H1 (cell line): ENCODE measurements around the gene SRF. TPM values are rescaled to one million over a fixed set of nuclear protein-coding genes. Genes with fewer than 3 reads are reported as not detected.

Experiments used
- CTCF ChIA-PET: fragments of 300-600 bp; sonication (Branson Sonifier 250); formaldehyde crosslinking; loops from one replicate; lab custom pipeline; 2021; ENCODE audit not compliant: partially characterized antibody; lab: Charles Lee
- POLR2A ChIA-PET: fragments of 300-600 bp; sonication (Branson Sonifier 250); formaldehyde crosslinking; loops from one replicate; lab custom pipeline; 2021; ENCODE audit warnings: inconsistent platforms; ENCODE audit not compliant: partially characterized antibody; lab: Charles Lee
- DNase-seq, 2 experiments: peaks; one replicate each; pipeline versions ENCODE4 v3.0.0 to v3.0.0-alpha.2; 2010 to 2022; ENCODE audit warnings: low spot score in 2 of 2, low read depth in 1 of 2, mixed read lengths in 1 of 2
- FAIRE-seq: peaks from 2 replicates; lab custom pipeline; 2011; peaks lifted over from hg19 to GRCh38; lab: Jason Lieb, UNC
- H2AFZ ChIP-seq: 2 replicates; pipeline ENCODE4 v1.8.1; 2012; ENCODE audit warnings: low read length, inconsistent platforms
- H2AK5ac ChIP-seq: 2 replicates; pipeline ENCODE4 v1.6.1; 2013; ENCODE audit warnings: low read depth, low read length
- H2BK120ac ChIP-seq: replicated peaks from 2 replicates; pipeline ENCODE3; 2013; ENCODE audit warnings: low read depth, low read length, inconsistent platforms
- H2BK12ac ChIP-seq: 2 replicates; pipeline ENCODE4 v1.6.1; 2013; ENCODE audit warnings: low read depth, low read length
- H2BK15ac ChIP-seq: 2 replicates; pipeline ENCODE4 v1.6.1; 2013; ENCODE audit warnings: low read length
- H2BK20ac ChIP-seq: 2 replicates; pipeline ENCODE4 v1.6.1; 2013; ENCODE audit warnings: low read length
- H2BK5ac ChIP-seq: 2 replicates; pipeline ENCODE4 v1.6.1; 2013; ENCODE audit warnings: low read depth, low read length
- H3K14ac ChIP-seq: 2 replicates; pipeline ENCODE4 v1.6.1; 2013; ENCODE audit warnings: inconsistent platforms; ENCODE audit not compliant: insufficient read length
- H3K18ac ChIP-seq: 2 replicates; pipeline ENCODE4 v1.6.1; 2013; ENCODE audit warnings: low read length; ENCODE audit errors: extremely low read depth
- H3K23ac ChIP-seq: 2 replicates; pipeline ENCODE4 v1.6.1; 2013; ENCODE audit warnings: inconsistent platforms; ENCODE audit not compliant: insufficient read length
- H3K23me2 ChIP-seq: 2 replicates; pipeline ENCODE4 v1.6.1; 2013; ENCODE audit warnings: low read depth, low read length
- H3K27ac ChIP-seq: 2 replicates; pipeline ENCODE4 v1.6.1; 2011; ENCODE audit warnings: low read depth, low read length, inconsistent platforms
- H3K27me3 ChIP-seq, 4 experiments: replicated peaks in 1 of 4; 1 replicate in 1 of 4; 2 replicates in 3 of 4; pipeline versions ENCODE4 v1.6.1 to v1.8.1; 2011 to 2013; ENCODE audit warnings: low read length in 3 of 4, mild to moderate bottlenecking in 3 of 4, inconsistent platforms in 2 of 4, mixed read lengths in 2 of 4, moderate library complexity in 1 of 4; ENCODE audit not compliant: control insufficient read depth in 3 of 4, insufficient read depth in 3 of 4; ENCODE audit errors: extremely low read depth in 1 of 4
- H3K36me3 ChIP-seq, 4 experiments: 2 replicates each; pipeline versions ENCODE4 v1.6.1 to v1.8.1; 2011 to 2013; ENCODE audit warnings: mild to moderate bottlenecking in 4 of 4, low read length in 3 of 4, moderate library complexity in 2 of 4, control low read depth in 1 of 4, inconsistent platforms in 1 of 4; ENCODE audit not compliant: insufficient read depth in 4 of 4, control insufficient read depth in 2 of 4
- H3K4ac ChIP-seq: replicated peaks from 2 replicates; pipeline ENCODE3; 2013; ENCODE audit warnings: low read length, low read depth, mixed read lengths, inconsistent platforms; ENCODE audit not compliant: insufficient read length
- H3K4me1 ChIP-seq, 4 experiments: replicated peaks in 1 of 4; 1 replicate in 1 of 4; 2 replicates in 3 of 4; pipeline versions ENCODE4 v1.6.1 to v1.8.1; 2011 to 2013; ENCODE audit warnings: low read length in 3 of 4, inconsistent platforms in 2 of 4, mixed read lengths in 1 of 4; ENCODE audit not compliant: insufficient read depth in 4 of 4, control insufficient read depth in 3 of 4
- H3K4me2 ChIP-seq, 2 experiments: 2 replicates each; pipeline versions ENCODE4 v1.6.1 to v1.8.1; 2011 to 2013; ENCODE audit warnings: low read depth in 2 of 2, low read length in 2 of 2, control low read depth in 1 of 2, inconsistent platforms in 1 of 2, mild to moderate bottlenecking in 1 of 2; ENCODE audit not compliant: insufficient read depth in 1 of 2
- H3K4me3 ChIP-seq, 4 experiments: fragments of 200-600, 300-600 bp in 1 of 4; sonication (generic), shearing (Covaris generic), sonication (Bioruptor Twin) in 1 of 4; 2 replicates each; pipeline versions ENCODE4 v1.5.1 to v1.8.1; 2011 to 2016; ENCODE audit warnings: low read length in 4 of 4, low read depth in 3 of 4, control low read depth in 2 of 4, inconsistent platforms in 2 of 4, mild to moderate bottlenecking in 2 of 4, mixed read lengths in 1 of 4, moderate library complexity in 1 of 4; ENCODE audit not compliant: insufficient read depth in 2 of 4; ENCODE audit errors: extremely low read depth in 1 of 4
- H3K56ac ChIP-seq: replicated peaks from 2 replicates; pipeline ENCODE3; 2013; ENCODE audit warnings: low read depth, mild to moderate bottlenecking, mixed read lengths, low read length, inconsistent platforms; ENCODE audit not compliant: insufficient read length
- H3K79me1 ChIP-seq: 2 replicates; pipeline ENCODE4 v1.6.1; 2013; ENCODE audit warnings: low read depth, low read length, control low read depth
- H3K79me2 ChIP-seq, 2 experiments: 2 replicates each; pipeline versions ENCODE4 v1.6.1 to v1.8.1; 2012 to 2013; ENCODE audit warnings: low read length in 2 of 2, mild to moderate bottlenecking in 2 of 2, inconsistent platforms in 1 of 2; ENCODE audit not compliant: insufficient read depth in 2 of 2, control insufficient read depth in 1 of 2
- H3K9ac ChIP-seq, 4 experiments: replicated peaks in 1 of 4; 1 replicate in 1 of 4; 2 replicates in 3 of 4; pipeline versions ENCODE4 v1.6.1 to v1.8.1; 2011 to 2013; ENCODE audit warnings: low read depth in 3 of 4, low read length in 3 of 4, control low read depth in 2 of 4, mild to moderate bottlenecking in 2 of 4, moderate library complexity in 2 of 4, inconsistent platforms in 1 of 4; ENCODE audit errors: extremely low read depth in 1 of 4
- H3K9me3 ChIP-seq, 2 experiments: 2 replicates each; pipeline versions ENCODE4 v1.6.1 to v1.8.1; 2012 to 2013; ENCODE audit warnings: mild to moderate bottlenecking in 2 of 2, moderate library complexity in 2 of 2, control low read depth in 1 of 2, inconsistent platforms in 1 of 2, low read depth in 1 of 2, low read length in 1 of 2, mixed read lengths in 1 of 2; ENCODE audit not compliant: insufficient read depth in 2 of 2
- H4K20me1 ChIP-seq, 2 experiments: replicated peaks in 1 of 2; 2 replicates each; pipeline versions ENCODE3 to v1.8.1; 2011 to 2013; ENCODE audit warnings: inconsistent platforms in 2 of 2, low read length in 2 of 2, mild to moderate bottlenecking in 1 of 2; ENCODE audit not compliant: insufficient read depth in 2 of 2, control insufficient read depth in 1 of 2
- H4K5ac ChIP-seq: 2 replicates; pipeline ENCODE4 v1.6.1; 2013; ENCODE audit warnings: low read length, low read depth, mixed read lengths, inconsistent platforms; ENCODE audit not compliant: insufficient read length
- H4K8ac ChIP-seq: 2 replicates; pipeline ENCODE4 v1.8.0; 2013; ENCODE audit warnings: mild to moderate bottlenecking, moderate library complexity, low read length, inconsistent platforms; ENCODE audit not compliant: insufficient read depth; ENCODE audit errors: extremely low read depth
- H4K91ac ChIP-seq: replicated peaks from 2 replicates; pipeline ENCODE3; 2013; ENCODE audit warnings: low read length, mixed read lengths, inconsistent platforms; ENCODE audit not compliant: insufficient read length
- ATF2 ChIP-seq: IDR thresholded peaks from 2 replicates; pipeline ENCODE4 v1.6.1; 2012; ENCODE audit warnings: low read length, inconsistent platforms
- CHD1 ChIP-seq: IDR thresholded peaks from 2 replicates; pipeline ENCODE4 v1.6.1; 2012; ENCODE audit warnings: low read depth, low read length, improper control_type of control experiment
- E2F6 ChIP-seq: IDR thresholded peaks from 2 replicates; pipeline ENCODE4 v1.6.1; 2012; ENCODE audit warnings: inconsistent platforms
- EGR1 ChIP-seq: IDR thresholded peaks from 2 replicates; pipeline ENCODE4 v1.6.1; 2011; ENCODE audit warnings: low read depth, low read length, borderline replicate concordance
- PHF8 ChIP-seq: fragments of 200-600 bp; sonication (generic); conservative IDR thresholded peaks from 2 replicates; pipeline ENCODE4 v1.7.1; 2012; ENCODE audit warnings: low read depth, mild to moderate bottlenecking, inconsistent platforms, low read length, moderate library complexity
- RFX5 ChIP-seq: IDR thresholded peaks from 2 replicates; pipeline ENCODE4 v1.6.1; 2011; ENCODE audit warnings: low read depth, low read length, improper control_type of control experiment, borderline replicate concordance
- SIRT6 ChIP-seq: IDR thresholded peaks from one replicate; pipeline ENCODE4 v1.7.1; 2012; ENCODE audit warnings: low read length, inconsistent platforms
- SIX5 ChIP-seq: IDR thresholded peaks from 2 replicates; pipeline ENCODE4 v1.6.1; 2011; ENCODE audit warnings: mild to moderate bottlenecking, low read depth, low read length
- SP4 ChIP-seq: IDR thresholded peaks from 2 replicates; pipeline ENCODE4 v1.6.1; 2012; ENCODE audit warnings: low read length, inconsistent platforms
- TBP ChIP-seq: IDR thresholded peaks from 2 replicates; pipeline ENCODE4 v1.6.1; 2011; ENCODE audit warnings: low read depth, low read length, improper control_type of control experiment
- YY1 ChIP-seq: IDR thresholded peaks from 2 replicates; pipeline ENCODE4 v1.6.1; 2011; ENCODE audit warnings: low read depth, mild to moderate bottlenecking, low read length
- WGBS, 2 experiments: shearing (Covaris generic) in 1 of 2; methylation state at CpG; one replicate each; pipeline versions ENCODE4 v1.1.6 to v1.1.7; 2013 to 2015; ENCODE audit warnings: low lambda C conversion rate in 2 of 2, mixed read lengths in 2 of 2, inconsistent platforms in 1 of 2, low coverage in 1 of 2, missing lambda C conversion rate in 1 of 2; ENCODE audit not compliant: insufficient replicate concordance in 2 of 2, insufficient coverage in 1 of 2, insufficient read length in 1 of 2; ENCODE audit errors: extremely low coverage in 1 of 2, missing lambda C conversion rate in 1 of 2; 5-methylcytosine and 5-hydroxymethylcytosine counted together
- polyA plus RNA-seq, 7 experiments: library from polyadenylated mRNA; depleted of rRNA in 3 of 7; stranded (reverse) in 5 of 7; unstranded in 2 of 7; fragments of >200 nt in 5 of 7; fragments of 200-250 nt in 2 of 7; gene quantifications; 1 replicate in 5 of 7; 2 replicates in 1 of 7; 4 replicates in 1 of 7; pipeline versions ENCODE4 v1.2.1 to v1.2.3, GENCODE V29; 2011 to 2013; ENCODE audit warnings: missing spikeins in 2 of 7, mixed read lengths in 2 of 7
- total RNA-seq: library from RNA; stranded (reverse); fragmentation: NEBNext Ultra II Directional; extraction: Animal tissue kit (Norgen Biotek cat#: 25700); gene quantifications from 2 replicates; pipeline ENCODE4 v1.2.1, GENCODE V29; 2021

Gene SRF
- total and polyA plus RNA-seq, 2 of the 8 experiments (the other 6 are each of a cell fraction or from before 2014, with no cell fraction given) = 49.0 to 69.5 TPM

GRCh38 chr6:43204271-43205105, 33.4 kb downstream of the SRF start:
- Histone ChIP-seq H3K14ac (no peak overlapping the region), H3K36me3 (no peaks in the 10 kb centered on the region), H2AFZ (no peak overlapping the region), H3K56ac (no peak overlapping the region), H3K23me2 (no peaks in the 10 kb centered on the region; the same call in 1 of the 2 replicates), H3K4me2 (no peak overlapping the region), H3K27me3 (no peaks in the 10 kb centered on the region), H4K91ac (no peak overlapping the region), H4K20me1 (no peaks in the 10 kb centered on the region), H3K4ac (no peak overlapping the region), H3K9me3 (no peaks in the 10 kb centered on the region), H3K4me3 (no peak overlapping the region), H3K18ac (no peak overlapping the region; the same call in 1 of the 2 replicates), H2BK15ac (no peak overlapping the region; the same call in 1 of the 2 replicates), H3K27ac (no peak overlapping the region), H3K79me2 (no peaks in the 10 kb centered on the region), H3K79me1 (no peaks in the 10 kb centered on the region), H3K23ac (no peak overlapping the region), H3K9ac (no peak overlapping the region), H2AK5ac (no peak overlapping the region), H3K4me1 (no peaks in the 10 kb centered on the region), H2BK5ac (no peak overlapping the region), H2BK120ac (no peak overlapping the region), H2BK12ac (no peak overlapping the region), H4K5ac (no peak overlapping the region), H2BK20ac (no peak overlapping the region), H4K8ac (no peak overlapping the region)
- DNase-seq = no peak
- 95% methylated on average over 23 of the region's 23 CpGs; no CpG with 5 or more reads in 1 of the 2 experiments for WGBS, 2 experiments
- FAIRE-seq = no peak
- CTCF ChIA-PET = interaction anchor here (0.8 kb wide), 1 partner anchor 9 kb away, joined by 3 read pairs; no protein-coding TSS in a partner anchor
- POLR2A ChIA-PET = interaction anchor here (0.7 to 1.9 kb wide), 5 partner anchors 15 to 30 kb away, joined by 3 to 5 read pairs (median 4); no protein-coding TSS in a partner anchor
- TF ChIP-seq SIRT6 = no peak
- TF ChIP-seq YY1 = no peak
- TF ChIP-seq SIX5 = no peak
- no peak for TF ChIP-seq EGR1
- TF ChIP-seq RFX5 = no peak
- TF ChIP-seq PHF8 = no peak
- no peak for TF ChIP-seq ATF2
- no peak for TF ChIP-seq E2F6
- no peak for TF ChIP-seq CHD1
- no peak for TF ChIP-seq TBP
- no peak for TF ChIP-seq SP4
